ENCODE data around the gene CHAT.

CHAT gene

DNA sequence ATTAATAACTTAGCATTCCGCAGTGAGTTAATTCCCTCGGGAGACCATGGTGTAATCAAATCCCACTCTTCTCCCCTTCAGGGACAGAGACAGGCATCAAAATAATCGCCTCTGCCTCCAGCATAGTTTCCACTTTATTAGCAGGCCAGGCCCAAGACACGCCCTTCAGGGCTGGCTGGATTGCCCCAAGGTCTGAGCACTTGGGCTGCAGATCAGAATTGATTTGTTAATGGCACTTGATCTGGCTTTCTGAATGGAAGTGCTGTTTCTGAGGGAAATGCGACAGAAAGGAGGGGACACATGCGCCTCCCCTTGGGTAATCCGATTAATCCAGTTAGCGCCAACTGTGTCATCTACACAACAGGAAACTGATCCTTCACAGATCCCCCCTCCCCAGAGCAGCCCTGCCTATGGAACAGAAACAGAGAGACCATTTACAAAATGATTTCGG lies 15.6 kb downstream of the CHAT start:
- no peak overlapping the region for H3K9ac ChIP-seq (ENCODE audit: low read depth, low read length, poor library complexity, severe bottlenecking)
- H3K9me3 ChIP-seq (ENCODE audit: insufficient read depth, low read depth, low read length) = no peaks in the 10 kb centered on the region
- H3K4me3 ChIP-seq (ENCODE audit: low read length, poor library complexity, severe bottlenecking) = no peak overlapping the region
- no peaks in the 10 kb centered on the region for H3K27me3 ChIP-seq (ENCODE audit: insufficient read depth, low read length, poor library complexity, severe bottlenecking)
- H3F3A ChIP-seq (ENCODE audit: low read depth) = no peaks in the 10 kb centered on the region
- H2AFZ ChIP-seq (ENCODE audit: low read length) = no peak overlapping the region
- H3K4me2 ChIP-seq (ENCODE audit: low read depth, low read length, poor library complexity, severe bottlenecking) = no peak overlapping the region
- H3K36me3 ChIP-seq (ENCODE audit: insufficient read depth, low read length) = no peaks in the 10 kb centered on the region
- H3K9me2 ChIP-seq (replicated peaks; ENCODE audit: low read depth, low read length) = no peaks in the 10 kb centered on the region
- no peaks in the 10 kb centered on the region for H4K20me1 ChIP-seq (ENCODE audit: insufficient read depth, low read length, poor library complexity, severe bottlenecking)
- H3K79me2 ChIP-seq (ENCODE audit: insufficient read depth, low read length) = no peaks in the 10 kb centered on the region
- H3K4me1 ChIP-seq (ENCODE audit: insufficient read depth, low read length, poor library complexity, severe bottlenecking) = no peaks in the 10 kb centered on the region
- no peak for TF ChIP-seq EZH2phosphoT487 (IDR thresholded peaks at IDR 0.05; ENCODE audit: borderline replicate concordance)
- TF ChIP-seq, protein P1, sequence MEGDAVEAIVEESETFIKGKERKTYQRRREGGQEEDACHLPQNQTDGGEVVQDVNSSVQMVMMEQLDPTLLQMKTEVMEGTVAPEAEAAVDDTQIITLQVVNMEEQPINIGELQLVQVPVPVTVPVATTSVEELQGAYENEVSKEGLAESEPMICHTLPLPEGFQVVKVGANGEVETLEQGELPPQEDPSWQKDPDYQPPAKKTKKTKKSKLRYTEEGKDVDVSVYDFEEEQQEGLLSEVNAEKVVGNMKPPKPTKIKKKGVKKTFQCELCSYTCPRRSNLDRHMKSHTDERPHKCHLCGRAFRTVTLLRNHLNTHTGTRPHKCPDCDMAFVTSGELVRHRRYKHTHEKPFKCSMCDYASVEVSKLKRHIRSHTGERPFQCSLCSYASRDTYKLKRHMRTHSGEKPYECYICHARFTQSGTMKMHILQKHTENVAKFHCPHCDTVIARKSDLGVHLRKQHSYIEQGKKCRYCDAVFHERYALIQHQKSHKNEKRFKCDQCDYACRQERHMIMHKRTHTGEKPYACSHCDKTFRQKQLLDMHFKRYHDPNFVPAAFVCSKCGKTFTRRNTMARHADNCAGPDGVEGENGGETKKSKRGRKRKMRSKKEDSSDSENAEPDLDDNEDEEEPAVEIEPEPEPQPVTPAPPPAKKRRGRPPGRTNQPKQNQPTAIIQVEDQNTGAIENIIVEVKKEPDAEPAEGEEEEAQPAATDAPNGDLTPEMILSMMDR (conservative IDR thresholded peaks at IDR 0.05; ENCODE audit: low read length) = no peak

DNA sequence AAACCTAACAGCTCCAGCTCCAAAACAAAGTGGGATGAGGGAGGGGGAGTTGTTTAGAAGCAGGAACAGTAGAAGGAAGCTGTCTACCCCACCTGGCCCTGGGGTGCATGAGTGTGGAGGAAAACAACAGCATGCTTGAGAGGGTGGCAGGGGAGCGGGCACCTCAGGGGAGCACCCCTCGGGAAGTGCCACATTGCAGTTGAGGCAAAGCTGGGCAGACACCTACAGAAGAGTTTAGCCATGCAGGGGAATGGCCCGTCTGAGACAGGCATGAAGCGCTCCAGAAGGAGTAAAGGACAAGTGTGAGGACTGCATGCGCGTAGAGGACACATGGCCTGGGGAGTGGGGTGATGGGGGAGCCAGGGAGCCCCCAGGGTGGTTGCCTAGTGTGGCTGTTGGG lies 18.1 kb downstream of the CHAT start:
- TF ChIP-seq, protein P1 (conservative IDR thresholded peaks at IDR 0.05; ENCODE audit: low read length) = no peak
- TF ChIP-seq EZH2phosphoT487 (IDR thresholded peaks at IDR 0.05; ENCODE audit: borderline replicate concordance) = no peak
- H3K79me2 ChIP-seq (ENCODE audit: insufficient read depth, low read length) = no peaks in the 10 kb centered on the region
- H3K27me3 ChIP-seq (ENCODE audit: insufficient read depth, low read length, poor library complexity, severe bottlenecking) = no peaks in the 10 kb centered on the region
- H3K36me3 ChIP-seq (ENCODE audit: insufficient read depth, low read length) = no peaks in the 10 kb centered on the region
- no peak overlapping the region for H3K4me3 ChIP-seq (ENCODE audit: low read length, poor library complexity, severe bottlenecking)
- H3K4me1 ChIP-seq (ENCODE audit: insufficient read depth, low read length, poor library complexity, severe bottlenecking) = no peaks in the 10 kb centered on the region
- H3K4me2 ChIP-seq (ENCODE audit: low read depth, low read length, poor library complexity, severe bottlenecking) = no peak overlapping the region
- no peaks in the 10 kb centered on the region for H4K20me1 ChIP-seq (ENCODE audit: insufficient read depth, low read length, poor library complexity, severe bottlenecking)
- no peak overlapping the region for H3K9ac ChIP-seq (ENCODE audit: low read depth, low read length, poor library complexity, severe bottlenecking)
- H3K9me2 ChIP-seq (replicated peaks; ENCODE audit: low read depth, low read length) = no peaks in the 10 kb centered on the region
- no peaks in the 10 kb centered on the region for H3F3A ChIP-seq (ENCODE audit: low read depth)
- H3K9me3 ChIP-seq (ENCODE audit: insufficient read depth, low read depth, low read length) = no peaks in the 10 kb centered on the region
- no peak overlapping the region for H2AFZ ChIP-seq (ENCODE audit: low read length)

GRCh38 chr10:49632406-49633317 lies 18.8 kb downstream of the CHAT start:
- H3K4me3 ChIP-seq (ENCODE audit: low read length, poor library complexity, severe bottlenecking) = no peak overlapping the region
- H3K9me3 ChIP-seq (ENCODE audit: insufficient read depth, low read depth, low read length) = no peaks in the 10 kb centered on the region
- no peak overlapping the region for H2AFZ ChIP-seq (ENCODE audit: low read length)
- no peaks in the 10 kb centered on the region for H3K27me3 ChIP-seq (ENCODE audit: insufficient read depth, low read length, poor library complexity, severe bottlenecking)
- no peaks in the 10 kb centered on the region for H3K9me2 ChIP-seq (replicated peaks; ENCODE audit: low read depth, low read length)
- H3K79me2 ChIP-seq (ENCODE audit: insufficient read depth, low read length) = no peaks in the 10 kb centered on the region
- H3F3A ChIP-seq (ENCODE audit: low read depth) = no peaks in the 10 kb centered on the region
- H3K4me1 ChIP-seq (ENCODE audit: insufficient read depth, low read length, poor library complexity, severe bottlenecking) = no peaks in the 10 kb centered on the region
- H3K4me2 ChIP-seq (ENCODE audit: low read depth, low read length, poor library complexity, severe bottlenecking) = no peak overlapping the region
- no peaks in the 10 kb centered on the region for H3K36me3 ChIP-seq (ENCODE audit: insufficient read depth, low read length)
- H4K20me1 ChIP-seq (ENCODE audit: insufficient read depth, low read length, poor library complexity, severe bottlenecking) = no peaks in the 10 kb centered on the region
- TF ChIP-seq EZH2phosphoT487 (IDR thresholded peaks at IDR 0.05; ENCODE audit: borderline replicate concordance) = no peak
- TF ChIP-seq, protein P1 (conservative IDR thresholded peaks at IDR 0.05; ENCODE audit: low read length) = no peak
- H3K9ac ChIP-seq (ENCODE audit: low read depth, low read length, poor library complexity, severe bottlenecking) = no peak overlapping the region
